Measurements from ENCODE around the gene ADAMTS8.

DNA sequence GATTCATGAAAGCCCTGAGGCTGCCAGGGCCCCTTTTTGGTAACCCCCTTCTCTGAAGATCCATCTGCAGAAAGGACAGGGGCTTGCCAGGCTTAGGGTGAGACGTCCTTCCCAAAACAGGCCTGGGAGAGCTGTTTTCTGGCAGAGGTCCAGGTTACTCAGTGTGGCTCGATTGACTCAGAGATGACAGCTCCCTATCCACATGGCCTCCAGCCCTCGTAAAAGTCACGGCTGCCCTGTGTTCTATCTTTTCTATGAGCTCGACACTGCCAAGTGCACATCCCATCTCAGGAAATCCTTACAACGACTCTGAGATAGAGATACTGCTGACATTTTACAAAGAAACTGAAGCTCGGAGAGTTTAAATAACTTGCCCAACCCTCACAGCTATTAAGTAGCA is 20.4 kb downstream of the ADAMTS8 start:
- TF ChIP-seq, protein P1, sequence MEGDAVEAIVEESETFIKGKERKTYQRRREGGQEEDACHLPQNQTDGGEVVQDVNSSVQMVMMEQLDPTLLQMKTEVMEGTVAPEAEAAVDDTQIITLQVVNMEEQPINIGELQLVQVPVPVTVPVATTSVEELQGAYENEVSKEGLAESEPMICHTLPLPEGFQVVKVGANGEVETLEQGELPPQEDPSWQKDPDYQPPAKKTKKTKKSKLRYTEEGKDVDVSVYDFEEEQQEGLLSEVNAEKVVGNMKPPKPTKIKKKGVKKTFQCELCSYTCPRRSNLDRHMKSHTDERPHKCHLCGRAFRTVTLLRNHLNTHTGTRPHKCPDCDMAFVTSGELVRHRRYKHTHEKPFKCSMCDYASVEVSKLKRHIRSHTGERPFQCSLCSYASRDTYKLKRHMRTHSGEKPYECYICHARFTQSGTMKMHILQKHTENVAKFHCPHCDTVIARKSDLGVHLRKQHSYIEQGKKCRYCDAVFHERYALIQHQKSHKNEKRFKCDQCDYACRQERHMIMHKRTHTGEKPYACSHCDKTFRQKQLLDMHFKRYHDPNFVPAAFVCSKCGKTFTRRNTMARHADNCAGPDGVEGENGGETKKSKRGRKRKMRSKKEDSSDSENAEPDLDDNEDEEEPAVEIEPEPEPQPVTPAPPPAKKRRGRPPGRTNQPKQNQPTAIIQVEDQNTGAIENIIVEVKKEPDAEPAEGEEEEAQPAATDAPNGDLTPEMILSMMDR (conservative IDR thresholded peaks at IDR 0.05) = no peak
- TF ChIP-seq ZFX (IDR thresholded peaks at IDR 0.05) = no peak
